HG03520 (cell line): ENCODE measurements around the gene MS4A4A.
"Not testable (repeated sequence)": the region's sequence is repeated elsewhere in the genome, so short reads cannot be mapped to it uniquely, and the experiment has no call there.

ENCODE experiments used
- ATAC-seq: cut with Tn5 transposase; IDR thresholded peaks from one replicate; pipeline ENCODE4 v1.9.1; 2021; ENCODE audit warnings: mild to moderate bottlenecking, moderate library complexity; ENCODE audit not compliant: unreplicated experiment

MS4A4A gene

GRCh38 chr11:60280412-60280811, at the start of gene MS4A4A:
Gene MS4A4A (plus strand): TSS chr11:60280666. CDS start chr11:60280676, 10 bp downstream.
- no peak for ATAC-seq

GRCh38 chr11:60230681-60231080, 49.8 kb upstream of the MS4A4A start:
- ATAC-seq, result no peak

DNA sequence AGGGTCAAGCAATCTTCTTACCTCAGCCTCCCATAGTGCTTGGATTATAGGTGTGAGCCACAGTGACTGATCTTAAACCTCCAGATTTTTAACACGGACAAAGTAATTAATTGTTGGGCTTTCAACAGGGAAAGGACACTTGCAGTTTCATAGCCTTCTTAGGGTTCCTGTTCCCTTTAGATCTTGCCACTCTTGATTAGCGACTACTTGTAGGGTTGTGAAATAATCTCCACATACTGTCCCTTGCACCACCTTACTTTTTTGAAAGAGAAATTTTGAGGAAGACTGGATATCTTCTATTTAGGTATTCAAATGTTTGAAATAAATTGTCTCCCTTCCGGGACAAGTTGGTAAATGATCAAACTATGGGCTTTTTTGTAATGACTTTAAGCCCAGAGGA, 45.1 kb upstream of the MS4A4A start:
- no peak for ATAC-seq

DNA sequence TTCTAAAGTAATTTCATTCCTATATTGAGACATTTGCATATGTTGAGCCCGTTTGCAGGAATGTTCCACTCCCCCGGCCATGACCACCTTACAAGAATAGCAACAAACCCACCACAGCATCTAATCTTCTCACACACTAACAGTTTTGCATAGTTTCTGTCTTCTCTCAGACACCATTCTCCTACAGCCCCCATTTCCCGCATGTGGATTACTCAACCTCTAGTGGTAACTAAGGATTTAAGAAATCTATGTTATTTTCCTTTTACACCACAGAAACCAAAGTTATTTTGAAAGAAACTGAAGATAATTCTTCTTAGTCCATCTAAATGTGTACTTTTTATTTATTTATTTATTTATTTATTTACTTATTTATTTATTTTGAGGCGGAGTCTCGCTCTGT, 39.8 kb upstream of the MS4A4A start:
- ATAC-seq, result no peak

DNA sequence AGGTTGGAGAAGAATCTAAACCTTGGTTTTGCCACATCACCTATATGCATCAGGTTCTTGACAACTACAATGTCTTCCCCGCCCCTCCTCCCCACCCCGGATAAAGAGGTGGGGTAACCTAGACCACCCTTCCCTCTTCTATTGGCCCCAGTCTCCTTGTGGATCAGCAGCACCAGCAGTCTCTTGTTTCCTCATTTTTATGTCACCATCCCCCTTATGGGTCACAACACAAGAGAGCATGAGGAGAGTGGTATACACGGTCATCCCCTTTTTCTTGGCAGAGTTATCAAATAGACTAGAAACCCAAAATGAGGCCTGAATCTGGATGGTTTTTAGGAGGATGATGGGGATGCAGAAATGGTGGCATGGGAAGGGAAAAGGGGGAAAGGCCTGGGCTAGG, 38.7 kb upstream of the MS4A4A start:
- ATAC-seq, result no peak

DNA sequence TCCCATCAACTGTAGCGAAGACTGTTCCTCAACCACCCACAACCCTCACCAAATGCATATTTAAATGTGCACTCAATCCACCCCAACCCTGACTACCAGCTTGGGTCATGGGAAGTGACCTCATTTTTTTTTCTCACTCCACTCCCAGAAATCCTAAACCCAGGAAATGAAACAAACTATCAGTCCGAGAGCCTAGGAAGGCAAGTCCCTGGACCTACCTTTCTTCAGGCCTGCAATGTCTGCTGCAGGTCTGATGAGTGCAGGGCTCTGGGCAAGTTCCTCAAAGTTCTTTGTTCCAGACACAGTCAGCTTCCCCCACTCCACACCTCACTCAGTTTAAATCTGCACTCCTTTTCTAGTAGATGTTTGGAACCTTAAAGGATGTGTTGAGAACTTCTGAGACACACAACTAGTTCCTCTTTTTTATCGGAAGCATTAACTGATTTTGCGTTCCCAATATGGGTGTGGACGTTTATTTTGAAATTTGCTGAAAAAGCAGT, 37.7 kb upstream of the MS4A4A start, which contains the start of gene MS4A4E:
TSS of gene MS4A4E (minus strand) at position 398 of the 500 bp plus-strand sequence. CDS start 13,082 bp downstream, outside the sequence.
- ATAC-seq, result no peak

DNA sequence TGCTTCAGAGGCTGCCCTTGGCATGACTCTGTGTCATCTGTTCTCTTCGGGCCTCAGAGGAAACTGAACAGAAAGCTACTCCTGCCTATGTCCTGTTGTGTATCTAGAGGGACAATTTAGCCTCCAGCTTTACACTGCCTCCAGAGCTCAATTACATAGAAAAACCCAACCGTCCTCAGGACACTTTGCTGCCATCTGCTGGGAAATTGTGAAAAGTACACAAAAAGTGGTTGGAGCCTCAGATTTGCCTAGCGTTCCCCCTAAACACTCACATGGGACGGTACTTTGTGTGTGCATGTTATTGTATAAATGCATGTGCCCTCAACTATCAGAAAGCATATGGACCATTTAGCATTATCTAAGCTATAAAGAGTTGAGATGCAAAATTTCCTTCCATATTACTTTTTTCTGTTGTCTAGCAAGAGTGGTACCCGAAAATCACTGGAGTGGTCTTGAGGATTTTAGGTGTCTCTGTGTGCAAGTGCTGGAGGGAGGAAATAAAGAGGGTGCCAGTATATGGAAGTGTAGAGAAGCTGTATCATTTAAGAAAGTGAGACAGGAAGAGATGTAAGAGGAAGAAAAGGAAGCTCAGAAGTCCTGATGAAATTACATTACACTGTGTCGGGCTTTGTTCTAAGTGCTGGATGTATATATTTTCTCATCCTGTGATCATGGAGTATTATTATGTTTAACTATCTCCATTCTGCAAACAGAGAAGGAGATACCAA, 28.8 kb upstream of the MS4A4A start:
- ATAC-seq, result no peak

- ATAC-seq, result no peak
These were observed 28.0 kb upstream of the MS4A4A start for GRCh38 chr11:60252213-60253108.

DNA sequence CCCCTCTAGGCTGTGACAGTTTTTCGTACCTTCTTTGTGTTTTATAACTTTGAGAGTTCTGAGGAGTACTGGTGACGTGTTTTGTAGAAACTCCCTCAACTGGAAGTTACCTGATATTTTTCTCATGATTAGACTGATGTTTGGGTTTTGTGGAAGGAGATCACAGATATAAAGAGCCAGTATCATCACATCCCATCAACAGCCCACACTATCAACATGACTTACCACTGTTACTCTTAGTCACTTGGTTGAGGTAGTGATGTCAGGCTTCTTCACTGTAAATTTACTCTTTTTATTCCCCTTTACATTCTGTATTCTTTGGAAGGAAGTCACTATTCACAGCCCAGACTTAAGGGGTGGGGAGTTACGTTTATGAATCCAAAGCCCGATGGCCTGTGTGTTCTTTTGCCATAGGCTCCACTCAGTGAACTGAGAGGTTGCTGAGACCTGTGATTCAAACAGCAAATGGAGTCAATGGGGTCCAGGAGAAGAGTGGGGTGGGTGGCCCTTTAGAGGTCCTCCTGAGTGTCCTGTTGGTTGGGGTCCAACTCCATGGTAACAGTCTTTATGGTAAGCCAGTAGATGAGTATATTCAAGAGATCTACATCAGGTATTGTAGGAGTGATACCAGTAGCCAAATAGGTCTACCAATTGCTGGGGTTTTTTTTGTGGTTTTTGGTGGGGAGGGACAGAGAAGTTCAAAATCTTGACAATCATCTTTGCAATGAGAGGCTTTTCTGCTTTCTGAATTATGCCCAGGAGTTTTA, 22.3 kb upstream of the MS4A4A start:
- no peak for ATAC-seq

DNA sequence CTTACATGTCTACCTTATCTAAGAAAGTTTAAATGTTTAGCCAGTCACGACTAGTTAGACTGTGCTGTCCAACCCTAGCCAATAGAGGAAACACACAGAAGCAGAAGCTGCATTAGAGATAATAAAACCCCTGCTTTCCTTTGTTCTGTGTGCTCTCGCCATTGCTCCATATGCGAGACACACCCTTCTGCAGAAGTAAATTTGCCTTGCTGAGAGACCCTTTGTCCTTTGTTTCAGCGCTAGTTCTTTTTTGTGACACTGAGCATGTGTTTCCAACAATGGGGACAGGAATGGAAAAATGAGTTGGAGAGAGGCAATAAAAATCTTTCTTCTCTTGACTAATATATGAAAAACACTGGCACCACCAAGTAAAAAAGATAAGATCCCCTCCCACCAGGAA, 19.5 kb upstream of the MS4A4A start:
- ATAC-seq, result no peak

- no peak for ATAC-seq
These were observed 17.1 kb upstream of the MS4A4A start for GRCh38 chr11:60263402-60263801.

GRCh38 chr11:60264644-60265043, 15.8 kb upstream of the MS4A4A start:
- ATAC-seq, result no peak

DNA sequence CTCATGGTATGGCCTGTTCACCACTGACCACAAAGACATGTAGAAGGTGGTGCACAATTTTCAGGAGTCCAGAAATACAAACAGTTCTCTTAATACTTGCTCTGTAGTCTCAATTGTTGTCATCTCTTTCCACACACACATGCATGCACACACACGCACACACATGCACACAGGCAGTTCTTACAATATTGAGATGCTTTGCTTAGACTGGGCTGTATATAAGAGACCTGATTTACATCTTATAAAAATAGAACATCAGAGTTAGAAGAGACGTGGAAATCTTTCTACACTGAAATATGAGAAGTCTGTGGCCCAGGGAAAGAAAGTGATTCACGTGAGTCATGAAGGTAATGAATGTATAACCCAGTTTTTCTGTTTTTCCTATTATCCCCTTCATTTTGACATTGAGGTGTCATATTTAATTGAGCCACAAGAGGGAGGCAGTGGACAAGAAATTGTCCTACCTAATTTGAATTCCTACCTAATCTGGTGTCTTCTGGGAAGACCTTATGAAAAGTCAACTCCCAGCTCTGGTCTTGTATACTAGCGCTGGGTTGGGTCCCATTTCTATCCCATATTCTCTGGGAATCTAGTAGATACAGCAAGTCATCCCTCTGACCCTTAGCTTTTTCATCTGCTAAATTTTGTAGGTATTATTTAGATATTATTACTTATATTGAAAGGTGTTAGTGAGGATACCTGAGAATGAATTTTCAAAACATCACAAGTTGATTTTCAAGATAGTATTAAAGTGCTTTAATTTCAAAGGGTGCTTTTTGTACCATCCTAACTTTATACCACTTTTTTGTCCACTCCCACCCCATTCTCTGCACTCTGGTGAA, 14.9 kb upstream of the MS4A4A start:
- no peak for ATAC-seq

DNA sequence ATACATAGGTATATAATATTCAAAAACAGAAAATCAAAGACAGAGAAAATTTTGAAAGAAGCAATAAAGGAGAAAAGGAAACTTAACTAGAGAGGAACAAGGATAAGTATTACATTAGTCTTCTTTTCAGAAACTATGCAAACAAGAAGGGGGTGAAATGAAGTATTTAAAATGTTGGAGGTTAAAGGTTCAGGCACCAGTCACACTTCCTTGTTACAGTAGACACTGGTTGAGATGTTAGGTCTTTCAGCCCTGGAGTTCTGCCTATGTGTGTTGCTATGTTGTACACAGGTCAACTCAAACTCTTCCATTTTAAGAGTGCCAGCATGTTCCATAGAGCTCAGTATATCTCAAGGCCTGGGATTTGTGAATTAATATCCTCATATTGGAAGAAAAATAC, 6.0 kb upstream of the MS4A4A start:
- no peak for ATAC-seq

DNA sequence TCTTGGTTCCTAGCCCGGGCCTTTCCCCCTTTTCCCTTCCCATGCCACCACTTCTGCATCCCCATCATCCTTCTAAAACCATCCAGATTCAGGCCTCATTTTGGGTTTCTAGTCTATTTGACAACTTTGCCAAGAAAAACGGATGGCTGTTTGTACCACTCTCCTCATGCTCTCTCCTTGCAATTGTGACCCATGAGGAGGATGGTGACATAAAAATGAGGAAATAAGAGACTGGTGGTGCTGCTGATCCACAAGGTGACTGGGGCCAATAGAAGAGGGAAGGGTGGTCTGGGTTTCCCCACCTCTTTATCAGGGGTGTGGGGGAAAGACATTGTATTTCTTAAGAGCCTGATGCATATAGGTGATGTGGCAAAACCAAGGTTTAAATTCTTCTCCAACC, 1.0 kb downstream of the MS4A4A start:
- no peak for ATAC-seq

DNA sequence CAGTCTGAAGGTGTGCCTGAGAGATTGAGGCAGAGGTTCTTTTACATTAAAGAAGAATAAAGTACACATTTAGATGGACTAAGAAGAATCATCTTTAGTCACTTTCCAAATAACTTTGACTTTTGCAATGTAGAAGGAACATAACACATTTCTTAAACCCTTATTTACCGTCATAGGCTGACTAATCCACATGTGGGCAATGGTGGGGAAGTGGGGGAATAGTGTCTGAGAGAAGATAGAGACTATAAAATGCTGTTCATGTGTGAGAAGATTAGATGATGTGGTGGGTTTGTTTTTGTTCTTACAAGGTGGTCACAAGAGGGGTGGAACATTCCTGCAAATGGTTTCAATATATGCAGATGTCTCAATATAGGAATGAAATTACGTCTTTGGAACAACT, 1.8 kb downstream of the MS4A4A start:
- ATAC-seq, result no peak

DNA sequence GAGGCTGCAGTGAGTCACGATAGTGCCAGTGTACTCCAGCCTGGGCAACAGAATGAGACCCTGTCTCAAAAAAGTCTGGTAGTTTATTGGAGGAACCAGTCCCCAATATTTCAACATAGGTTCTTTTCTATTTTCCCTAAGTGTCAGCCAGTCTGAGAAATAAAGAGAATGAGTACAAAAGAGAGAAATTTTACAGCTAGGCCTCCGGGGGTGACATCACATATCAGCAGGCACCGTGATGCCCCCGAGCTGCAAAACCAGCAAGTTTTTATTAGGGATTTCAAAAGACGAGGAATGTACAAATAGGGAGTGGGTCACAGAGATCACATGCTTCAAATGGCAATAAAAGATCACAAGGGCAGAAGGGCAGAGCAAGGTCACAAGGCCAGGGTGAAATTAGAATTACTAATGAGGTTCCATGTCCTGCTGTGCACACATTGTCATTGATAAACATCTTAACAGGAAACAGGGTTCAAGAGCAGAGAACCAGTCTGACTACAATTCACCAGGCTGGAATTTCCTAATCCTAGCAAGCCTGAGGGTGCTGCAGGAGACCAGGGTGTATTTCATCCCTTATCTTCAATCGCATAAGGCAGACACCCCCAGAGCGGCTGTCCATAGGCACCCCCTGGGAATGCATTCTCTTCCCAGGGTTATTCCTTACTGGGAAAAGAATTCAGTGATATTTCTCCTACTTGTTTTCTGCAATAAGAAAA, 5.1 kb downstream of the MS4A4A start:
- ATAC-seq, result not testable (repeated sequence)

DNA sequence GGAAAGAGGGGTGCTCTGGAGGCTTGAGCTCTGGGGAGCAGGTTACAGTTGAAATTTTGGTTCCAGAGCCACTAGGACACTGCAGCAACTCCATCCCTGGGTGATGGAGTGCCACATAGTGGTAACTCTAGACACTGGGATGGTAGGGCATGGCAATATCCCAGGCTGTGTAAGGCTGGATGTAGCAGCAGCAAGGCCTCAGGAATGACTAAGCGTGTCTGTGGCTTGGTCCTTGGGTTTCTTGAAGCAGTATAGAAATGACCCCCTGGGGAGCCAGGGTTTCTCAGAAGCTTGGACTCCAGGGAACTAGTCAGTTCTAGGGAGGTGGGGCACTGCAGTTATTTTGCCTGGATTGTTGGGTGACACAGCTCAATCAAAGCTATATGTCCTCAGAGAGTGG, 8.1 kb downstream of the MS4A4A start:
- no peak for ATAC-seq

GRCh38 chr11:60292145-60292544, 11.7 kb downstream of the MS4A4A start:
- ATAC-seq, result no peak

DNA sequence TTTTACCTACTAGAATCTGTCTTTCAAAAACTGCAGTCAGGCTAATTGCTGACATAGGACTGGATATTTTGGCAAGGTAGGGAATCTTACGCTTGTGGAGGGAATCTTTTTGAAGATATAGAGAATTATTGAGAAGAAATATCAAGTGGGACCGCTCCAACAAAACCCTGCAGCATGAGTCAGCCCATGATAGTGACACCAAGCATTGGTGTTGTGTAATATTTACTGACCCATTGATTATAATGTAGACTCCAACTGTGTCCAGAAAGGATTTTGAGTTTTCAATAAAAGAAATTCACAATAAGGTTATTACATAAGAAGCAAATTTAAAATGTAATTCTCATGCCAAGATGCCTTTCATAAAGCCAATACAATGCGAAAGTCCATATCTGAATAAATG, 20.7 kb downstream of the MS4A4A start:
- no peak for ATAC-seq
